ENCODE data around the gene MCTP2. TPM values are rescaled to one million over a fixed set of nuclear protein-coding genes. Genes with fewer than 3 reads are reported as not detected.

The MCTP2 gene
- total RNA-seq, 1 experiment from 2014 or later, result 1.3 TPM

DNA sequence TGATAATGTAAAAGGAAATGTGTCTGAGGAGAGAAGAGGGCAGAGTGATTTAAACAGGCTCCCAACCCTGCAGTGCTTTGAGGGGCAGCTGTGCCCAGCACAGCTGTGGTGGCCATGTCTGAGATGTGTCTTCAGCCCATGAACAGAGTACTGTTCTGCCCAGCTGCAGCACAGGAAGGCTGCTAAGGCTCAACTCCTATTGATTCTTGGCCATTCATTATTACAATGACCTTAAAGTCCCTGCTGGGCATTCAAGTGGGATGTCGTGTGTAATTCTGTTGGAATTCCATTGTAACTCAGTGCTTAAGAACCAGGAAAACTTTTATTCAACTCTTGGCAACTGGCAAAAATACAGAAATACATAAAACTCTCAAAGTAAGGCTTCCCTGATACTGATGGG is 229.3 kb downstream of the MCTP2 start:
- Histone ChIP-seq H2BK5ac (ENCODE audit: insufficient read length, low read length) (no peak overlapping the region), H2BK20ac (ENCODE audit: low read depth, low read length, poor library complexity, severe bottlenecking) (no peak overlapping the region), H3K23ac (ENCODE audit: insufficient read length, low read depth, low read length) (no peak overlapping the region), H2BK15ac (ENCODE audit: low read depth, low read length) (no peak overlapping the region), H3K27ac (ENCODE audit: insufficient read length, low read depth, low read length) (no peak overlapping the region), H4K91ac (ENCODE audit: insufficient read length, low read depth, low read length) (no peak overlapping the region), H3K23me2 (ENCODE audit: insufficient read length, low read depth, low read length, poor library complexity, severe bottlenecking) (no peaks in the 10 kb centered on the region), H3K79me2 (ENCODE audit: insufficient read depth, low read length) (no peaks in the 10 kb centered on the region), H3T11ph (ENCODE audit: low read length) (no peak overlapping the region), H4K5ac (ENCODE audit: insufficient read length, low read depth, low read length) (no peak overlapping the region), H3K4me2 (ENCODE audit: insufficient read depth, insufficient read length, low read length) (no peak overlapping the region), H4K8ac (replicated peaks; ENCODE audit: insufficient read length, low read depth, low read length) (no peak overlapping the region), H3K9ac (ENCODE audit: extremely low read depth, insufficient read length, low read length) (no peak overlapping the region), H3K18ac (ENCODE audit: insufficient read length, low read depth, low read length) (no peak overlapping the region), H2BK120ac (ENCODE audit: low read depth, low read length, poor library complexity, severe bottlenecking) (no peak overlapping the region), H2AFZ (ENCODE audit: low read length) (no peak overlapping the region), H3K14ac (ENCODE audit: insufficient read depth, low read length) (no peak overlapping the region), H2BK12ac (ENCODE audit: insufficient read length, low read depth, low read length) (no peak overlapping the region), H3K9me3 (ENCODE audit: control insufficient read depth, low read depth, low read length) (no peaks in the 10 kb centered on the region), H3K4me1 (ENCODE audit: insufficient read depth, low read length) (peaks cover 4% of the 10 kb centered on the region; the same call in 1 of the 2 replicates), H3K56ac (ENCODE audit: insufficient read length, low read depth, low read length) (no peak overlapping the region), H3K4ac (ENCODE audit: low read depth, low read length) (no peak overlapping the region), H2AK5ac (ENCODE audit: insufficient read length, low read length) (no peak overlapping the region), H4K20me1 (ENCODE audit: control insufficient read depth, insufficient read depth, insufficient read length) (no peaks in the 10 kb centered on the region), H3K79me1 (ENCODE audit: insufficient read depth, low read depth, low read length, poor library complexity, severe bottlenecking) (no peaks in the 10 kb centered on the region), H3K27me3 (ENCODE audit: insufficient read depth, low read length) (no peaks in the 10 kb centered on the region)
- no peak overlapping the region for H3K27ac Mint-ChIP-seq
- TF ChIP-seq, protein P1, sequence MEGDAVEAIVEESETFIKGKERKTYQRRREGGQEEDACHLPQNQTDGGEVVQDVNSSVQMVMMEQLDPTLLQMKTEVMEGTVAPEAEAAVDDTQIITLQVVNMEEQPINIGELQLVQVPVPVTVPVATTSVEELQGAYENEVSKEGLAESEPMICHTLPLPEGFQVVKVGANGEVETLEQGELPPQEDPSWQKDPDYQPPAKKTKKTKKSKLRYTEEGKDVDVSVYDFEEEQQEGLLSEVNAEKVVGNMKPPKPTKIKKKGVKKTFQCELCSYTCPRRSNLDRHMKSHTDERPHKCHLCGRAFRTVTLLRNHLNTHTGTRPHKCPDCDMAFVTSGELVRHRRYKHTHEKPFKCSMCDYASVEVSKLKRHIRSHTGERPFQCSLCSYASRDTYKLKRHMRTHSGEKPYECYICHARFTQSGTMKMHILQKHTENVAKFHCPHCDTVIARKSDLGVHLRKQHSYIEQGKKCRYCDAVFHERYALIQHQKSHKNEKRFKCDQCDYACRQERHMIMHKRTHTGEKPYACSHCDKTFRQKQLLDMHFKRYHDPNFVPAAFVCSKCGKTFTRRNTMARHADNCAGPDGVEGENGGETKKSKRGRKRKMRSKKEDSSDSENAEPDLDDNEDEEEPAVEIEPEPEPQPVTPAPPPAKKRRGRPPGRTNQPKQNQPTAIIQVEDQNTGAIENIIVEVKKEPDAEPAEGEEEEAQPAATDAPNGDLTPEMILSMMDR (conservative IDR thresholded peaks at IDR 0.05), result no peak
- H3K4me3 Mint-ChIP-seq, result no peak overlapping the region
- H3K27me3 Mint-ChIP-seq (ENCODE audit: low read depth), result no peaks in the 10 kb centered on the region; the same call in 1 of the 2 replicates
- no peak for DNase-seq
- H3K9me3 Mint-ChIP-seq, result no peaks in the 10 kb centered on the region
- WGBS (ENCODE audit: extremely low coverage, insufficient read length, low lambda C conversion rate), result no CpG with 5 or more reads among the region's 1 CpG
- H3K36me3 Mint-ChIP-seq (ENCODE audit: insufficient read depth in 1 of 3, low read depth in 3 of 3), result no peaks in the 10 kb centered on the region
- H3K4me1 Mint-ChIP-seq, result peaks cover 9% of the 10 kb centered on the region in 2 experiments

Data from H9 (cell line).